HG03196 (cell line): ENCODE data around the gene DPYD.

Source experiments
- ATAC-seq: cut with Tn5 transposase; IDR thresholded peaks from one replicate; pipeline ENCODE4 v1.9.1; 2021; ENCODE audit not compliant: unreplicated experiment

The DPYD gene

DNA sequence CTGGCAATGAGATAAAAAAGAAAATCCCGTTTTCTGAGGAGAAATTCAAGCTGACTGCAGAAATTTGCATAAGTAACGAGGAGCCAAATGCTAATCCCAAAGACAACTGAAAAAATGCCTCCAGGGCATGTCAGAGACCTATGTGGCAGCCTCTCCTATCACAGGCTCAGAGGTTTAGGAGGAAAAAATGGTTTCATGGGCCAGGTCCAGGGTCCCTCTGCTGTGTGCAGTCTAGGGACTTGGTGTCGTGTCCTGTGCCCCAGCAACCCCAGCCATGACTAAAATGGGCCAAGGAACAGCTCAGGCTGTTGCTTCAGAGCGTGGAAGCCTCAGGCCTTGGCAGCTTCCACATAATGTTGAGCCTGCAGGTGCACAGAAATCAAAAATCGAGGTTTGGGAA, 456.5 kb downstream of the DPYD start:
- no peak for ATAC-seq

DNA sequence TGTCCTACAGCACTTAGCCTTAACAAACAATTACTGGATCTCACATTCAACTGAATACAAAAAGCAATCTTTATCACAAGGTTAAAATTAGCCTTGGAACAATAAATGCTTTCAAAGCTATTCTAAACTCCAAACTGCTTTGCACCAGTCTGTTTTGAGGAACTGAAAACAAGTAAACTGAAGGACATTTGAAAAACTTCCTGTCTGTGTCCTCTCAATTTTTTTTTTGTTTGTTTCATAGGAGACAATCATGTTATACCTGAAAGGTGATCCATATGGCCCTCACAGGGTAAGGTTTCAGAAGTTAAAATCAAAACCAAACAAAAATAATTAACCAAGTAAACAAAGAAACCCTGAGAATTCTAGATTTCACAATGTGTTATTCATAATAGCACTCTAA, 459.1 kb downstream of the DPYD start:
- ATAC-seq: peak; percentile 93

DNA sequence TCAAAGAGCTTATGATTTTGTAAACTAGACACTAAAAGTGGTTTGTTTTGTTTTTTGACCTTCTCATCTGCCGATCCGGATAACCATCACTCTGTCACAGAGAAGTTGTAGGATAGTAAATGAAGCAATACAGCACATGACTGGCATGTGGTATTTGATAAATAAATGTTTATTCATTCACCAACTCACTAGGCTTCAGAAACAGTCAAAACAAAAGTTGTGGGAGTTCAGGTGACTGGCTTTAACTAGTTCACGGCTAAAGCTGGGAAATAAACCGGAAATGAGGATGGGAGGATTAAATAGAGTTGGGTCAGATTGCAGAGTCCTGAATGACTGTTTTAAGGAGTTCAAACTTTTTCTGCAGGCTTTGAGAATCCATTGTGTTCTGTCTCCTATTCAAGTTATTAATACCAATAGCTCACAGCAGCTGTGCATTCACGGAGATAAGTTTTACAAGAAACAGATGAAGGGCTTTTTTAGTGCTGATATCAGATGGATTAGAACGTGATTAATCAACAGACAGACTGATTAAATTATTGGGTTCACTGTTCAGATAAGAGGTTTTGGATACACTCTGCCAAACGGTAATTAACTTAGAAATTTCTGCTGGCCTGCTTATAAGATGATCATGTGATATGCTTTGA, 463.3 kb downstream of the DPYD start:
- no peak for ATAC-seq

DNA sequence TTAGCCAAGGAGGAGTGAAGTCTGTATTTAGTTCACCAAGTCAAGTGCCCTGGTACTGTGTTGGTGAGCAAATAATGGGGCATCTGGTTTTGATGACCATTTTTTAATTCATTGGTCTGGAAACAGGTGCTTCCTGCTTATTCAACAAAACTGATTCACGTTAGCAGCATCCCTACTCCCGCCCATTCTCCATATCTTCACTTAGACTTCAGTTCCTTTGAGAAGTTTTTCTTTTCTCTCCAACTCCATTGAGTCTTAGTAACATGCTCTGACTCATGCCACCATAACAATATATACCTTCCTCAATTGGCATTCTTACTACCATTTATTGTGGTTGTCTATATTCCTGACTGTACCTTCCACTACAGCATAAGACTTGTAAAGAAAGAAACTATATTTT, 468.9 kb downstream of the DPYD start:
- no peak for ATAC-seq

DNA sequence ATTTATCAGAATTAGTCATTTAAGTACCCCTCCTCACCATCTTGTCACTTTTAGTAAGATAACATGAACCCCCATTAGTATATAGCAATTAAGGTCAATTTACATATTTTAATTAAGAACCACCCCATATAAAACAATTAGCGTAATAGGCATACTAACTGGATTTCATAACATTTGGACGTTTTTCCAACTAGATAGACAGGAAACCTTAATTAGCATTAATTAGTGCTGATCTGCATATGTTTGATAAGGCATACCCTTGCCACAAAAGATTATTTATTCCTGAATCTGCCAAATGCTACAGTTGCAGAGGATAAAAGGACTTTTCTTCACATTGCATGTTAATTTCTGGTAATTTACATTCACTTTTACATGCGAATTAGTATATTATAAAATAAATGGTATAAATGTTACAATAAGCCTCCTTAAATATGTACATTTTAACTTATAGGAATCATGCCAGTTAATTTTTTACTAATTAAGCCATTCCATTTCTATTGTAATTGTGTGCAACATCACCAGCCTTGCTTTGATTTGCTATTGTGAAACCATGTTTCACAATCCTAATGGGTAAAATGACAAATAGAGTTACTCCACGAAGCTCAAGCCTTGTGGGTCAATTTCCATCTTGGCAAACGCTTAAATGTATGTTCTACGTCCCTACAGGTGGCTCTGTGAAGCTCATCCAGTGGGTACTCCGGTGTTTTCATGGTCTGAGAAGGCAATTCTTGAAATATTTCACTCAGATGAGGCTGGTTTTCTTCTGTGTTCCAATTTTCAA, 469.6 kb downstream of the DPYD start:
- no peak for ATAC-seq

DNA sequence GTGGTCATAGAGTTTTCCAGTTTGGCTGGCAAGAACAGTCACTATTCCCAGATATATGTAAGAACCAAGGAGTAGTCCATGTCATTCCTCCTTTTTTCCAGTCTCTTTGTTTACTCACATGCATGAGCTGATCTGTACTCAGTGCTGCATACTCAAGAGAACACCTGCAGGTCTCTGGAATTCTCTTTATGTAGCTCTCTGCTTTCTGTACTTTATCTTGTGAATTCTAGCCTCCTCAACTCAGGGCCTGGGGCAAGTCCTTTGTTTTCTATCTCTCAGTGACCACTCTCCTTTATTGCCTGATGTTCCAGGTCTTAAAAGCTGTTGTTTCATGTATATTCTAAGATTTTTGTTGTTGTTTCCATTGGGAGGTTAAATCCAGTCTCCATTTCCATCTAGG, 478.9 kb downstream of the DPYD start:
- ATAC-seq: no peak

DNA sequence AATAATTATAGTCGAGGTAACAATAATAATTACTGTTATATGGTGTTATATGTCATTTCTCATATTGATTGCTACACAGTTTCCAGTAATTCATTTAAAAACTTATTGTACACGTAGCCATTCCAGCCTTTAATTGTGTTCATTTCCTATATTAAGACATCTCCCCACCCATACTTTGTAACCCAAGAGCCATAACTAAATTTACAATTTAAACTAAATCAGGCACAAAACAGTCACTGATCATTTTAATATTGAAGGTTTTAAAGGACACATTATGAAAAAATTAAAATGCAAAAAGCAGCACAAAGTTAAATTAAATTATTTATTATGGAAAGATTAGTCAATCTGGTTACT, 487.0 kb downstream of the DPYD start:
- no peak for ATAC-seq

DNA sequence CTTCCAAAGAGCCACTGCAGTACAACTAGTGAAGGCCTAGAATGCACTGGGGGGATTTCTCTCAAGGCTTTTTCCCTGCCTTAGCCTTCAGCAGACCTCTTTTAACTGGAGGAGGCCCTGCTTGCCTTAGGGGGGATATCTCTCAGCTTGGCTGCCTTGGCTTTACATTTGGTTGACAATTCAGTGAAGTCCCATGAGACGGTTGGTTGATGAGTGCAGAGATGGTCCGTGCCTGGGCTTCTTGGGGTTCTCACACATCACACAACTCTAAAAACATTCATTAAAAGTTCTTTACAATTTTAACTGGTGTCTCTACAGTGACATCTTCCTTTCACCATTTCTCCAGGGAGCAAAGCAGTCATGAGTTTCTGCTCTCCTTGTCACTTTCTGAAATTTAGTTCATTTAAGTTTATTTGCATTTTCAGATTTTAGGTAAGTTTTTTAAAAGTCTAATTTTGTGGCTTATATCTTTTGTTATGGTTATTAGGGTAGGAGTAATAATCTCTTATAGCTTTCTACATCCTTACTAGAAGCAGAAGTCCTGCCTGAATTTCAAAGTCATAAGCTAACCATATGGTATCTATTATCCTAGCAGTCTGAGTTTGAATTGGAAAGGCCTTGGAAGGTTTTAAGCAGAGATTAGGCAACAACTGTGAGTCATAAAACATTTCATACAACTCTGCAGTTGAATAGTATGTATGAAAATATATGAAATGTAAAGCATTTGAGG, 487.6 kb downstream of the DPYD start:
- ATAC-seq: no peak

DNA sequence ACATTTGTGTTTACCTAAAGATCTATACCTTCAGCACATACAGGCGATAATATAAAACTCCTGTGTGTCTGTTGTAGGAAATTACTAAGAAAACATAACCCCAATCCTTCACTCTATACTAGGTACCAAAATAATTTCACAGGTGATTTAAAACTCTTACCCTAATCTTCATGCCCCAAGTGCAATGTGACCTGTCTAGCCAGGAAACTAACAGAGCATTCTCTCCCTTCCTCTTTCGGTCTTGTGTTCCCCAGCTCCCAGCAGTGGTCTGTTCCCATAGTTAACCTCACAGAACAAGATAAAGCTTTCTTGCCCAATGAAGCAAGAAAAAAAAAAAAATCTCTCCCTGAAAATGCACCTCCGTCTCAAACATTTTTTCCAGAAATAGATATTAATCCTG, 493.5 kb downstream of the DPYD start:
- no peak for ATAC-seq

DNA sequence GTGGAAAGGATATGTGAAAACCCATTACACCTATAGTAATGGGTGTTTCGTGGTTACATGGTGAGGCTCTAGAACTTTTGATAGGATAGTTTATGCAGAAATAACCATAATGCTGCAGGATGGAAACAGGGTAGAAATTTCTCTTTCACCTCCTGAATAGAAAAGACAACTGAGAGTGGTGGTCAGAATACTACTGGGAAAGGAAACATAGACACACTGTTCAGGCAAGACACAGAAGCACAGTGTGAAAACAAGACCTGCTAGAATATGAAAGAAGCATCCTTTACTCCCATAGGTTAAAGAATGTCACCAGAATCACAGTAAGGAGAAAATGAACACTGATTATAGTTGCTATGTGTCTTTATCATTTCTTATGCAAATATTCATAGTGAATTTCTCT, 496.6 kb downstream of the DPYD start:
- peak; percentile 48 for ATAC-seq

DNA sequence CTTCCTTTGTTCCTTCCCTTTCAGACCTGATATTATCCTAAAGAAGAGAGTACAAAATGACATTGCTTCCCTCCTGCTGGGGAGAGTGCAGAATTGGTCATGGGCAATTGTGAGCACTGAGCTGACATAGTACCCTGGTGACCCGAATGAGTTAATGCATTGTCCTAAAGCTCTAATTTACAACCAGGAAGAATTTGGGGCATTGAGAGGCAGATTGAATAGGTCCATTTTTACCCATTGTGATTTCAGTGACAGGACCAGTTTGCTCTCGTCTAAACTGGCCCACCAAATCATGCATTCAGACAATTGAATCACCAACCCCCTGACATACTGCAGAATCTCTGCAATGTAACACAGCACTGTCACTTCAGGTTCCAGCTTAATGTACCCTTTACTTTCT, 497.4 kb downstream of the DPYD start:
- ATAC-seq: no peak

DNA sequence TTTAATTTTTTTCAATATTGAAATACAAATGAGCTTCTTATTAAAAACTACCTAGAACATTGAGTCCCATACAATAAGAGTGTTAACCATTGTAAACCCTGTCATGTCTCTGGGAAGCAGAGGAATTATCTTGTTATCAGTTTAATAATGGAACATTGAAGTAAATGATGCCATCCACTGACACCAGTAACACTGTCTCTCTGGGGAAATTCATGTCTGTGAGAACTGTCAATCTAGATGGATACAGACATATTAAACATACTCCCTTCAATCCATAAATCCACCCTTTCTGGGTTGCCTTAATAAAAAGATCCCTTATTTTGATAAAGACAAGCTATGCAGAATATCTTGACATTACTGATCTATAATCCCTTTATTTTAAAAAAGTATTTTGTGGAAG, 503.2 kb downstream of the DPYD start:
- no peak for ATAC-seq

DNA sequence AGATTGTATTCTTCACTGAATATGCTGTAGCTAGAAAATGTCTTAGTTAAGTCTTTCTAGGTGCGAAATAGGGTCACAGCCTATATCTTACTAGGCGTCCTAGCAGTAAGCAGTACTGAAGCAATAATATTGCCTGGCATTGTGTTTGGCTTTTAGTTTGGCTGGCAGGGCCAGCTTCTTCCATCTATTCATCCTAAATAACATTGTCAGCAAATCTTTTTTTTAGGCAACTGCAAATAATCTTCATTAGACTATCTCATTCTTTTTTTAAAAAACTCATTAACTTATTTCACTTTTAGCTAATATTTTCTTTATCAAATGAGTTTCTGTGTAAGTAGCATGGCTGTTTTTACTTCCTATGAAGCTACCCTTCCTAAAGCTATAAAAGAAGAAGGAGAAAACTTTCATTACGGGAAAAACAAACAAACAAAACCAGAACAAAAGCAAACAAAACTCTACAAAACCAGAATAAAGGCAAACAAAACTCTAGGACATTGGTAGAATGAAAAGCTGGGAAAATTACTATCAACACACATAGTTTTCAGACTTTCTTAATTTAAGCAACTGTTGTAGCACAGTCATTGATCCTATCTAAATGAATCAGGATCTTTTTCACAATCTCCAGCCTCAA, 506.0 kb downstream of the DPYD start:
- ATAC-seq: no peak

DNA sequence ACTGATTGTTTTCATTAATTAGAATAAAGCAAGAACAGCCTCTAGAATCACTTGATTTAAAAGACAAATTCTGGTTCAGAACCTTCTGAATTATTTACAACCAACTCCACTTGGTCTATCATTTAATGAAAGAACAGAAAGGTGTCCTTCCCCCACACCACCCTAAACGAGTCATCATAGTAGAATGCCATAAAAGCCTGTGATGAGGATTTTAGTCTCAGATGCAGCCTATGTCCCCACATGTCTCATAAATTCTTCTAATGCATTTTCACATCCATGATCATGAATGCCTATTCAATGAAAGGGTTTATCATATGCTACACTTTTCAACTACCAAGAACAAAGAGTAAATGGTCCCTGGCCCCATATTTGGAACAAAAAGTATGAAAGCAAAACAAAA, 508.1 kb downstream of the DPYD start:
- no peak for ATAC-seq

DNA sequence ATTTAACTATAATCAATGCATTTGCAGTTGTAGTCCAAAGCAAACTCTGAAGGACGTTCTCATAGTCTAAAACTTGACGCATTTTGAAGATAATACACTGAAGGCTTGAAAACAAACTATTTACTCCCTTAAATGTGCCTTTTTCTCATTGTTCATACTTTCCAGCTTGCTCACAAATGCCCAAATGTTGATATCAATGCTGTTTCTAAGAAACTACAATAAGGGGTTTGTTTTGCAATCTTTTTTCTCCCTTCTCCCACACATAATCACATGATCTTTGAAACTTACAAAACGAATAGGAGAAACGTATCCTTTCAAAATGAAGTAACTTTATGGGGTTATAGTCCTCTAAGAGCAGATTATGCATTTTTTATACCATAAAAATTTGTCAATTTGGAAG, 508.7 kb downstream of the DPYD start:
- no peak for ATAC-seq

DNA sequence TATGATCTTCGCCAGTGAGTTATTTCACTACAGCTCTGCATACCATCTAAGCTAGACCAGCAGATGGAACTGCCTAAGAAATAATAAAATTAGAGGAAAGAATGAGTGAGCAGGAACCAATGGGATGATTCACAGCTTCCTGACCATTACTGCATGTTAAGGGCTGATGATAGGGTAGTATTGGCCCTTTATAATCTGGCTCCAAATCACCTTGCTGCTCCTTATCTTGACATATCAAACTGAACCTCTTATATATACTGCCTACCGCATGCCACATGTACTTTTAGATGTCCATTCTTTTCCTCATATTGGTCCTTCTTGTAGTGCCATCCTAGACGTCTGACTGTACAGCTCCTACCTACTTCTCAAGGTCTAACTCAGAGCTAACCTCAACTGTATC, 524.4 kb downstream of the DPYD start:
- ATAC-seq: no peak

DNA sequence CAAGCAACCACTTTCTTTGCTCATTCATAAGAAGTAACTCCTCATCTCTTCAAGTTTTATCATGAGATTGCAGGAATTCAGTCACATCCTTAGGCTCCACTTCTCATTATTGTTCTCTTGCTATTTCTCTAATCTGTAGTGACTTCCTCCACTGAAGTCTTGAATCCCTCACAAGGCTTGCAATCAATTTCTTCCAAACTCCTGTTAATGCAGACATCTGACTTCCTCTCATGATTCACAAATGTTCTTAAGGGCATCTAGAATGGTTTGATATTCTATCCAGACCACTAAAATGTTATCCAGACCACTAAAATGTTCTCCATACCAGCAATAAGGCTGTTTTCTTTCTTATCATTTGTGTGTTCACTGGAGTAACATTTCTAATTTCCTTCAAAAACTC, 528.1 kb downstream of the DPYD start:
- no peak for ATAC-seq

DNA sequence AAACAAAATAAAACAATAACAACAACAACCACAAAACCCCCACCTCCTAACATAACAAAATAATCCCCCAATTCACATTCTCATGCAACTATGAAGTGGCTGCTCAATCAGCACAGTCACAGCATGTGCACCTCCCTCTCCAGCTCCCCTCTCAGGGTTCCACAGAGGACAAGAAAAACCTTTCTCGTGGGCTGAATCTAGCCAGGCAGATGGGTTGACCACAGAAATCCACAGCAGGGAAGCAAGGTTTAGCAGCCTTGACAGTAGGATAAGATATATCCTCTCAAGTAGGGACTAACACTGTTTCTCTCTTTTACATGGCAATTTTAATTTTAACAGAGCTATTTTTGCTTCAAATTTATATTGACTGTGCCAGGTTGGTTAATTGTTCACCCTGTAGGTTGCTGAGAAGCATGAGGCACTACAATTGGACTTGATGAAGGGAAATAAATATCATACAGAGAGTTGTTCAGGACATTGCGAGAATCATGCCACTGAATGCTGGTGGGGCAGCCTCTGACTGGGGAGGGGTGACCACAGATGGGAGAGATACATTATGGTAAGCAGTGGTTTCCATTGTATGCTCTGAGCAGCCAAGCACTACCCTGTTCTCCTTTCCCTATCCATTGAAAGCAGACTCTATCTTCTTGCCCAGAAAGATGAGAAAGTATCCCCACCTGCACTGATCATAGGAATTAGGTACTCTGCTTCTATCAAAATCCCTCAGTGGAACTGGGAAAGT, 535.1 kb downstream of the DPYD start:
- ATAC-seq: no peak

DNA sequence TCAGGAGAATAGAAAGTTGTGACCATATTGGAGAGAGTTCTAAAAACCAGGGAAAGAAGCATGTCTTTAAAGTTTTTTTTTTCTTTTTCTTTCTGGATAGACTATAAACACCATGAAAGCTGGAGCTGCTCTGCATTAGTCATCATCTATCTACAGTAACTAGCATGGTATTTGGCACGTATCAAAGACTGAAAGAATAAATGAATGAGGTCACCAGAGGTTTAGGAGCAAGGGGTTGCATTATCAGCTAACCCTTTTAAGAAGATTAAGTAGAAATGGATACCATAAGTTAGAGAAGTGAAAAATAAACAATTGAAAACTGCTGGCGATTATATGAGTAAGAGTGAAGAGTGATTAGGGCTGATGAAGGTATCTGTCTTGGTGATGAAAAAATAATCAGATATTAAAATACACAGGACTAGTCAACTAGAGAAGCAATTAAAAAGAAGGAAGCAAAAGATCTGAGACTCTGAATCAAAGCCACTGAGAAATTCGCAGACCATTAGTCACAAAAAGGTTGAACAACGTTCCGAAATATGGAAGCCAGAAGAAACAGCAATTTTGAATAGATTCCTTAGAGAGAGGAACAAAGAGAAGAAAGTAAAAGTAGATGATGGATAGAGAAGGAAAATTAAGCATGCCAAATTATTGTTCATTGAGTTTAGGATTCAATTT, 536.4 kb downstream of the DPYD start:
- no peak for ATAC-seq

DNA sequence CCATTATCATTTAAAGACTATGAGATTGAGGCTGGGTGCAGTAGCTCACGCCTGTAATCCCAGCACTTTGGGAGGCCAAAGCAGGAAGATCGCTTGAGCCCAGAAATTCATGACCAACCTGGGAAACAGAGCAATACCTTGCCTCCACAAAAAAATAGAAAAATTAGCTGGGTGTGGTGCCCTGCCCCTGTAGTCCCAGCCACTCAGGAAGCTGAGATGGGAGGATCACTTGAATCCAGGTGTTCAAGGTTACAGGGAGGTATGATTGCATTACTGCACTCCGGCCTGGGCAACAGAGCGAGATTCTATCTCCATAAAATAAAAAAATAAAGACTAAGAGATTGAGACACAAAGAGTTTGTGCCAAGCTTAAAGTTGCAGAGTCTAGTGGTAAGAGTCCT, 537.0 kb downstream of the DPYD start:
- no peak for ATAC-seq

DNA sequence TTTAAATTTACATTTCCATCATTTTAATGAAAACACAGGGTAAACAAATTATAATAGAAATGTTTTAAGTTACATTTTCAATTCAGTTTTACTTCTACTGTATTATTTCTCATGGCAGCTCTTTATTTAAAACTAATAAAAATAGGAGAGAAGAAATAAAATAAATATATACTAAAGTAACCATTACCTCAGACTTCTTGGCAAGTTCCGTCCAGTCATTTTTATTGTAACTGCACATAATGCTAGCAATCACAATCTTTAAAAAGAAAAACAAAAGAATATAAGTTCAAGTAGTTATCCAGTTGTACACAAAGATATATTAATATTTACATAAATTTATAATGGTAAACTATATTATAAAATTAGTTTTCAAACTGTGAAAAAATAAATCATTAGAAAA, 538.6 kb downstream of the DPYD start:
- no peak for ATAC-seq
